ENCODE data around the gene PLOD2.

PLOD2 gene

DNA sequence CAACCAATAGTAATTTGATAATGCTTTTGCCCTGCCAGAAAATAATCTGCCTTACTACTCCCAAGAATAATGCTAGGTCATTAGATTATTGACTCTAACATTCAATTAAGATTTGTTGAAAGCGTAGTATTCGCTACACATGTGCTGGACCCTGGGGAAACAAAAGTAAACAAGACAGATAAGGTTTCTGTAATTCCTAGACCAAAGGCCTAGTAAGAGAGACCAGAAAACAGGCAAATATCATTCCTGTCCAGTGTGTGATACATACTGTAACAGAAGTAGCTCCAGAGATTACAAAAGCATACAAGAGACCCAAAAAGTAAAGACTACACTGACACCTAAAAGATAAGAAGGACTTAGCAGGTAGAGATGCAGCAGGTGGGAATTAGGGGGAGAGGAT is 60.8 kb downstream of the PLOD2 start:
- DNase-seq (ENCODE audit: low read depth): no peak

- DNase-seq (ENCODE audit: low read depth): no peak
These were observed 61.7 kb downstream of the PLOD2 start for GRCh38 chr3:146099316-146099715.

DNA sequence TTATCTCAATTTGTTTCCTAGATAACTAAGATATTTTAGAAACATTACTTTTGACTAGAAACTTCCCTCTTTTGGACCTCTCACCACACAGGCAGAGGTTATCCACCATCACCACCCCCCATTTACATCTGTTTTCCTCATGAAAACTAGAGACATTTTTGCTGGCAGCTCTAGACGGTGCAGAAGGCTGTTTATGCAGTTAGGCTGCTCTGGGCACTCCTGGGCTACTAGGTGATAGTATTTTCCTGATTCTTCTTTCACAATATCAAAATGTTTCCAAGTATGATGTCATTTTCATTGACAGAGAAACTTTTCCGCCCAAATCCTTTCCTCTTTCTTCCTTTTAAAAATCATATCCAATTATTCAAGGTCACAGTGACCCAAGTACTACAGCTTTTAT is 67.1 kb downstream of the PLOD2 start:
- no peak for DNase-seq (ENCODE audit: low read depth)

DNA sequence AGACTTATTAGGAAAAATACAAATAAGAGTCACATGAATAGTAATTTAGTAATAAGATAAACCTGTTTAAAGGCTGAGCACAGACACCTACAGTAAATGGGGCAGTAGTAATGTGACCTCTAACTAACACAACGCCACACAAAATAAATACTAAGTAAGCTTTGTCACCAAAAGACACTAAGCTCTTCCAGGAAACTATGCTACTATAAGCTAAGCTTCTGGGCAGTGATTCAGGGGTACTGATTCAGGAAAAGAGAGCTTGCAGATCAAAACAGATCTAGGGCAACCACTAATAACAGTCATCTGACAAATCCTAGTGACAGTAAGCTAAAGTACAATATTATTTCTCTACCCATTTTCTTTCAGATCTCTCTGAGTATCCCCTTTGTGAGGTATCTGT is 68.8 kb downstream of the PLOD2 start:
- peak; percentile 17 for DNase-seq (ENCODE audit: low read depth)

GRCh38 chr3:146091397-146091796 is 69.6 kb downstream of the PLOD2 start:
- DNase-seq (ENCODE audit: low read depth): no peak

DNA sequence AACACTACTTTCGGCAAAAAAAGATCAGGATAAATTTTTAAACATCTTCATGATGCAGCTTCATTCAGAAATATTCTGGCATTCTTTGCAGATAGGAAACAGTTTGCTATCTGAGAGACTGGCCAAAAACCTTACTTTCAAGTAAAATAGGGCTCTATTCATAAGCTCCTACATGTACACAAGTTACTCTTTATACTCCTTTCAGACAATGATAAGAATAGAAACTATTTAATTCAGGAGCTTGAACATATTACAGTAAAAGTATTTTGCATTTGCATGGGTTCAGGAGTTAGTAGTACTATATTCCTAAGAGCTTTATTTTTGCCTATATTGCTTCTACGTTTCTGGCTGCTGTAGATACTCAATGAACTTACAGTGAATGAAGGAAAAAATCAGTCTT is 70.5 kb downstream of the PLOD2 start:
- DNase-seq (ENCODE audit: low read depth): no peak

- no peak for DNase-seq (ENCODE audit: low read depth)
These were observed 72.1 kb downstream of the PLOD2 start for GRCh38 chr3:146088840-146089239.

DNA sequence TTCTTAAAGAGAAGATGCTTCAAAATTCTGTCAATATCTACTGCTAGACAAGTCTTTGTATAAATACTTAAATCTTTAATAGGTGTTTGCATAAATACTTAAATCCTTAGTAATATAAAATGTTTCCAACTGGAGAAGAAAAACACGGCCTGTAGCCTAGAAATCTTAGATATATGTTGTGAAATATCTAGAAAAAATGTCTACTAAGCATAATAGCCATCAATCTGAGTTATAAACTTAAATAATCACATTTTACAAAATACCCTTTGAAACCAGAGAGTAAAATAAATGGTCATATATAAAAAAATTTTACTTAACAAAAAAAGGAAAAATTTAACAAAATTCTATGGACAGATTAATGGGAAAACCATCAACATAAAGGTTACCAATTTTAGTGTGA is 73.9 kb downstream of the PLOD2 start:
- no peak for DNase-seq (ENCODE audit: low read depth)

GRCh38 chr3:146086211-146086610 is 74.8 kb downstream of the PLOD2 start:
- no peak for DNase-seq (ENCODE audit: low read depth)

GRCh38 chr3:146085678-146086077 is 75.3 kb downstream of the PLOD2 start:
- DNase-seq (ENCODE audit: low read depth): no peak

GRCh38 chr3:146080578-146080977 is 80.4 kb downstream of the PLOD2 start:
- no peak for DNase-seq (ENCODE audit: low read depth)

- peak; percentile 49 for DNase-seq (ENCODE audit: low read depth)
These were observed 83.0 kb downstream of the PLOD2 start for GRCh38 chr3:146078031-146078430.

GRCh38 chr3:146077181-146077580 is 83.8 kb downstream of the PLOD2 start:
- no peak for DNase-seq (ENCODE audit: low read depth)

DNA sequence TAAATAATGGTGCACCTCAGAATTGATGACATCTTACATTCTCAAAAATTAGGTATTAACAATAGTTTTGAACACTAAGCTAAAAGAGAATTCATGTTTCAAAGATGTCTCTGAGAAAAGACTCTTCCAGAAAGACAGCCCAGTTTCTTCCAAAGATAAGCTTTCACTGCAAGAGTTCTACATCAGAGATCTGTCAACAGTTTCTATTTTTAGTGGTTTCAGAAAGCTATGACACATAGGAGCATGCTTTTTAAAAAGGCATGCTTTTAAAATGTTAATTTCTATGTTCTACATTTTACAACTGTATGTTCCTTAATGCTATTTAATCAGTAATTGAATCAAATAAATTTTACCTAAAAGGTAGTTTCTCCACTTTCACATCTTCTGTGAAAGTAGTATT is 88.2 kb downstream of the PLOD2 start:
- no peak for DNase-seq (ENCODE audit: low read depth)

DNA sequence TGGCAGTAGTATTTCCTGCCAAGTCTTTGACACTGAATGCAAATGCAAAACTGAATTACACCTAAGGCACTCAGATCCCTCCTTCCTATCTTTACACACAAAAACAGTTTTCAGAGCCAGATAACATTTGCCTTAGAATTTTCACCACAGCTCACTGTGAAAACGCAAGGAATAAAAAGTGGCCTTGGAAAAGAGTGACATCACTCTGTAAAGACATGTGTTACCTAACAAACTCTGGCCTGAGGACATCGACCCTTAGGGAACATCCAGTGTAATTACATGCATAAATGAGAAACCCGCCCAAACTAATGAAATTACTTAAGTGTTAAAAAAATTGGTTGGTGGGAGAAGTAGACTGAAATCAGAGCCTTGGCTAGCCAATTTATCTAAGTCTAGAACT is 88.9 kb downstream of the PLOD2 start:
- no peak for DNase-seq (ENCODE audit: low read depth)

- no peak for DNase-seq (ENCODE audit: low read depth)
These were observed 89.4 kb downstream of the PLOD2 start for GRCh38 chr3:146071632-146072031.

GRCh38 chr3:146067048-146067447 is 93.9 kb downstream of the PLOD2 start:
- peak; percentile 92 for DNase-seq (ENCODE audit: low read depth)

DNA sequence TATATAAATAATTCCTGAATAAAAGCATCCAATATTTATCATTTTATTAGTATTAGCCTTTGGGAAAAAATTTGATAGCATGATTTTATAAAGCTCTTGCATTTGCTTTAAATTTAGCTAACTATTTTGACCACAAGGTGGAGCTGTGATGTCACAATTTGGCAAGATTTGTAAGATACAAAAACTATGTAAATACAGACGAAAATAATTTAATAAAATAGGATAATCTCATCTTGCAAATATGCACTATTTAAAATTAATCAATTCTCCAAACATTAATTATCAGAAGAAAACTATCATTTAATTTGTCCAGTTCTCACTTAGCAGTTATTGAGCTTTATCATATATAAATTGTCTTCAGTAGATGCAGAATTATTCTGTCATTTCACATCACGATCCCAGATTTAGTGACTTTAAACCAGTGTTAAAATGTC is 95.4 kb downstream of the PLOD2 start:
- DNase-seq (ENCODE audit: low read depth): peak; percentile 77

DNA sequence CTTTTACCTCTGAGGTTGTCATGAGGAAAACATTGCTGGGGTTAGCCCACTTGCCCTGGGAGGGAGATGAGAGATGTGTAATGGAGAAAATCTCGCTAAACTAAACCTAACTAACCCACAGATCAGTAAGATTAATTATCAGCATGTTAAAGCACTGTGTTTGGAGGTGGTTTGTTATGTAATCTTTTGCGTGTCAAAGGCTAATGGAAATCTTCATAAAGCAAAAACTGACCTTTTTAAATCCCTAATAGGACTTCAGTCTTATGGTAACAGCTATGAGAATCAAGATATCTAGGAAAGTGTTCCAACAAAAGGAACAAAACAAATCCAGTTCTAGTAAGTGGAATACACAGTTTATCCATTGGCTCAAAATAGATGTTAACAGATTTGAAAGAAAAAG is 102.7 kb downstream of the PLOD2 start:
- no peak for DNase-seq (ENCODE audit: low read depth)

DNA sequence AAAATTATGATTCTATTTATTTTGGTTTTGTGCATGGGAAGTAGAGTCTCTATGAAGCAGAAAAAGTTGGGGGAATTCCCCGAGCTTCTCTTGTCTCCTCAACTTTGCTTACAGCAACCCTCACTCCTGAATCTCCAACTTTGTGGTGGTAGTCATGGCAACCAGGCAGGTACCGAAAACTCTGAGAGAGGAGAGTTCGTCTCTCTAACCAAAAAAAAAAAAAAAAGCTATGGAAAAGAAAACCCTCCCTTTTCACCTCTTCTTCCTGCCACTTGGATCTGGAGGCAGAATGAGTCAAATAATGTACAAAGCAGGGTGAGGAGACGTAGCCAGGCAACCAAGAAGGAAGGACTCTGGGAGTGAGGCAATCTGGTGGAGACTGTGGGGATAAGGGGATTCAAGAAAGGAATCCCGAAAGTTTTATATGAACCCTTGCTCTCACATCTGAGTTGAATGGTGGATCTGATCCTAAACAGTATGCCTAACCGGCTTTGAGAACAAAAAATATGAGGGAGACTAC is 108.1 kb downstream of the PLOD2 start:
- DNase-seq (ENCODE audit: low read depth): peak; percentile 17

DNA sequence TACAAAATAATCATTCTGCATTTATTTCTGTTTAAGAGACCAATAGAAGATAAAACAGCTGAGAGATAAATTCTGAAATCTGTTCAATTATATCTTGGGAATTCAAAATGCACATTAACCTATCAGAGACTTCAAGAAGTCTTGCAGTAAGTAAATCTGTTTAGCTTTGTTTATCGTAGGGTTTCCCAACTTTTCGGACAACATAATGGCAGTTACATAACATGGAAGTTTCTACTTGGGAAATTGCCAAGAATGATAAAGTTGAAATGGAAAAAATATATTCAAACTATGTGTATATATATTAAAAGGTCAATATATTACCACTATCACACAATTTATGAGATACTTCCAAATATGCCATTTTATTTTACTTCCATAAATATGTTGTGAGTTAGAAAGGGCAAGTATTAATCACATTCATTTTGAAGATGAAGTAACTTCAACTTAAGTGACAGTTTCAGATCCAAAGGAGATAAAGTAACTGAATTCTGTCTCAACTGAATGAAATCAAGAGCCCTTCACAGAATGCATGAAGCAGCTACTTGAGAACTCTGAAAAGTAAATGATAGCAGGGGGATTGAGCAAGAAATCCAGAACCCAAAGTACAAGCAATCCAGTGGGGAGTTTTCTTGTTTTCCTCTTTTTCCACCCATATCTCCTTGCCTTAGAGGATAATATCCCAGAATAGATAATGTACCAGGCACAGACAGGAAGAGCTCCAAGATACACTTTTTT is 108.8 kb downstream of the PLOD2 start:
- DNase-seq (ENCODE audit: low read depth): no peak

DNA sequence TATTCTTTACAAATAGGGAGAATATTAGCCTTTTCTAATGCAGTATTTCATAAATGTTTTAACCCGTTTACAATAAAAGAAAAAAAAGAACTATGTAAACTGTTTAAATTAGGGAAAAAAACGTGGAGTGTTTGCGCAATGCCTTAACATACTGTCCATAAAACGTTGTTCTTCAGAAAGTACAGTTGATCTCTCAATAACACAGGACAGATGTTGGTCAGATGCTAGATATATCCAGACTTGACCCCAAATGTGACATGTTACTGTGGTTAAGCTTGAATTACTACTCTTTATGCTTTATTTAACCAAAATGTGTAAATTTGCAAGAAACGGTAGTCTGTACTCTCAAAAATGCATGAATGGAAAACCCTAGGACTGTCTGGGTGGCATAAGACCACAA is 110.3 kb downstream of the PLOD2 start:
- DNase-seq (ENCODE audit: low read depth): no peak

GRCh38 chr3:146047485-146047884 is 113.5 kb downstream of the PLOD2 start:
- no peak for DNase-seq (ENCODE audit: low read depth)

DNA sequence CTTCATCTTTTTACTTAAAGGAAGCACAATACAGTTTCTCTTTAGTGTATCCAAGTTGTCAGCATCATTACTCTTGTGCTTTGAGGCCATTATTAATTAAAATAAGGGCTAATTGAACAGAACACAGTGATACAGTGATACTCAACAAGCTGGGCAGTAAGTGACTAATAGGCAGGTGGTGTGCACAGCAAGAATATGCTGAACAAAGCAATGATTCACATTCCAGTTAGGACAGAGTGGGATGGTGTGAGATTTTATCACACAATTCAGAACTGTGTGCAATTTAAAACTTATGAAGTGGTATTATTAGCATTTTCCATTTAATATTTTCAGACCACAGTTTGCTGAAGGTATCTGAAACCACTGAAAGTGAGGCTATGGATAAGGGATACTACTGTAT is 116.9 kb downstream of the PLOD2 start:
- DNase-seq (ENCODE audit: low read depth): peak; percentile 38

All from ELR (cell line).